Testis (tissue), 3 donors: Measurements from ENCODE around the gene LMAN1. TPM values are rescaled to one million over a fixed set of nuclear protein-coding genes. Genes with fewer than 3 reads are reported as not detected.

Experiments used
- DNase-seq: peaks from one replicate; pipeline ENCODE4 v3.0.0-alpha.2; 2019
- H3K27ac ChIP-seq, 2 donors: fragments of 200-600 bp; sonication (generic); one replicate each; pipeline ENCODE4 v1.5.1; 2019
- H3K27me3 ChIP-seq: fragments of 200-600 bp; sonication (generic); one replicate; pipeline ENCODE4 v1.5.1; 2019
- H3K36me3 ChIP-seq: fragments of 200-600 bp; sonication (generic); one replicate; pipeline ENCODE4 v1.5.1; 2017; ENCODE audit warnings: low read depth; ENCODE audit errors: missing control alignments
- H3K4me1 ChIP-seq: fragments of 200-600 bp; sonication (generic); one replicate; pipeline ENCODE4 v1.5.1; 2019
- H3K4me3 ChIP-seq, 2 donors: fragments of 200-600 bp; sonication (generic); one replicate each; pipeline ENCODE4 v1.5.1; 2017 to 2019
- H3K9me3 ChIP-seq: fragments of 200-600 bp; sonication (generic); one replicate; pipeline ENCODE4 v1.5.1; 2017
- POLR2A ChIP-seq: fragments of 450-650 bp; IDR thresholded peaks from one replicate; pipeline ENCODE4 v1.6.1; 2017; ENCODE audit warnings: antibody characterized with exemption, mild to moderate bottlenecking, moderate library complexity
- WGBS, 2 donors: methylation state at CpG; one replicate each; pipeline ENCODE4 v1.1.5; 2018; 5-methylcytosine and 5-hydroxymethylcytosine counted together
- intact Hi-C: fragments of 100-400 bp; cut with DNase I; formaldehyde crosslinking; loops from one replicate; pipeline ENCODE4 v1.15.1; 2023; ENCODE audit warnings: low total_unique reads
- polyA plus RNA-seq: library from polyadenylated mRNA; stranded (reverse); fragments of 350-450 nt; fragmentation: Illumina TruSeq; extraction: RNeasy Lipid Tissue Mini Kit (QIAGEN cat#74804); gene quantifications from one replicate; pipeline ENCODE4 v1.2.3, GENCODE V29; 2014; ENCODE audit warnings: low read depth, low replicate concordance; ENCODE audit not compliant: insufficient read depth
- total RNA-seq, 2 donors: library from RNA; depleted of rRNA; stranded (reverse); fragments of >200 nt; gene quantifications; one replicate each; pipeline ENCODE4 v1.2.3, GENCODE V29; 2016
- TF ChIP-seq, protein P1 (sequence below), 3 experiments: fragments of 450-650 bp in 2 of 3; fragments of 200-600 bp in 1 of 3; sonication (generic) in 1 of 3; IDR thresholded peaks; one replicate each; pipeline ENCODE4 v1.5.1; 2016 to 2019; ENCODE audit warnings: antibody characterized with exemption in 3 of 3, mild to moderate bottlenecking in 2 of 3, moderate library complexity in 1 of 3

Gene LMAN1
- total and polyA plus RNA-seq, 3 donors from 2014 or later: 35.3 to 98.9 (median 72.9) TPM

DNA sequence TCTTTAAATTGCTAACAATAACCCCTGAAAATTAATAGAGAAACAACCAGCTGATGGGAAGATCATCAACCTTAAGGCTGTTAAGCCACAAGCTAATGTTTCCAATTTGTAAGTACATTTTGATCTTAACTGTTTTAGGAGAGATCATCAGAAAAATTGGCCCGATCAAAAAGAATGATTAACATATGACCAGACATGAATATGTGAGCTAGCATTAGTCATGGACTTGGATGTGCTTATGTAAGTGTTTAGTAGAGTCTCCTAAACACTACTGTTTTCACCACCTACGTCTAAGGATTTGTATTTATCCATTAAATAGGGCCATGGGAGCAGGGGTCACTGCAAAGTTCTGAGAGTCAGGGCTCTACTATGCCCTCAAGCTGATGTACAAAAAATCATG, 4.3 kb downstream of the LMAN1 start:
- no peak overlapping the region for H3K4me3 ChIP-seq
- intact Hi-C loops: no loop called here
- WGBS, 2 donors: 82 to 87% methylated on average over 2 of the region's 2 CpGs
- H3K9me3 ChIP-seq: no peaks in the 10 kb centered on the region
- no peak for DNase-seq
- H3K4me1 ChIP-seq: peaks cover 13% of the 10 kb centered on the region
- no peaks in the 10 kb centered on the region for H3K36me3 ChIP-seq
- no peak for TF ChIP-seq POLR2A
- TF ChIP-seq, protein P1, sequence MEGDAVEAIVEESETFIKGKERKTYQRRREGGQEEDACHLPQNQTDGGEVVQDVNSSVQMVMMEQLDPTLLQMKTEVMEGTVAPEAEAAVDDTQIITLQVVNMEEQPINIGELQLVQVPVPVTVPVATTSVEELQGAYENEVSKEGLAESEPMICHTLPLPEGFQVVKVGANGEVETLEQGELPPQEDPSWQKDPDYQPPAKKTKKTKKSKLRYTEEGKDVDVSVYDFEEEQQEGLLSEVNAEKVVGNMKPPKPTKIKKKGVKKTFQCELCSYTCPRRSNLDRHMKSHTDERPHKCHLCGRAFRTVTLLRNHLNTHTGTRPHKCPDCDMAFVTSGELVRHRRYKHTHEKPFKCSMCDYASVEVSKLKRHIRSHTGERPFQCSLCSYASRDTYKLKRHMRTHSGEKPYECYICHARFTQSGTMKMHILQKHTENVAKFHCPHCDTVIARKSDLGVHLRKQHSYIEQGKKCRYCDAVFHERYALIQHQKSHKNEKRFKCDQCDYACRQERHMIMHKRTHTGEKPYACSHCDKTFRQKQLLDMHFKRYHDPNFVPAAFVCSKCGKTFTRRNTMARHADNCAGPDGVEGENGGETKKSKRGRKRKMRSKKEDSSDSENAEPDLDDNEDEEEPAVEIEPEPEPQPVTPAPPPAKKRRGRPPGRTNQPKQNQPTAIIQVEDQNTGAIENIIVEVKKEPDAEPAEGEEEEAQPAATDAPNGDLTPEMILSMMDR (IDR thresholded peaks at IDR 0.05): no peak
- no peaks in the 10 kb centered on the region for H3K27me3 ChIP-seq
- no peak overlapping the region for H3K27ac ChIP-seq

DNA sequence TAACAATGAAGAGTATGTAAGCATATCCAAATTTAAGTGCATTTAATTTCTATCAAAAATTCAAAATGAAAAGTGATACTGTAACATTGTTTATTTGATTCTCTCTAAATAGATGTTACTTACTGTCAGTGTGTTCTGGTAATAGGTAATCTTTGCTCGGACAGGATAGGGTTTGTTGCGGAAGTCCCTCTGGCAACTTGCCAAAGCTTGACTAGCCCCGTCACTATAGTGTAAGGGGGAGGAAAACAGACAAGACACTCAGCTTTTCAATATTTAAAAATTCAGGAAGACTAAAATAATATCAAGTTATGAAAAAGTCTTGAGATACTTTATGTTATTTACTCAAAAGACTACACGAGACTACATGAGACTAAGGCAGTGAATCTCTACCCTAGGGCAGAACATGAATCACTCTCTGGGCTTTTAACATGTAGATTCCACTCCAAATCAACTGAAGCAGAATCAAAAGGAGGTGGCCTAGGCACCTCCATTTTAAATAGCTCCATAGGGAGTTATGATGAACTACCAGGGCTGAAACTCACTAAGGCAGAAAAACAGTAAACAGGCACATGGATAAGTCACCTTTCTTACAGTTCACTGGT, 5.9 kb downstream of the LMAN1 start:
- intact Hi-C loops: no loop called here
- Histone ChIP-seq H3K27me3 (no peaks in the 10 kb centered on the region), H3K4me3 (no peak overlapping the region), H3K9me3 (no peaks in the 10 kb centered on the region), H3K27ac (no peak overlapping the region), H3K36me3 (no peaks in the 10 kb centered on the region), H3K4me1 (peaks cover 13% of the 10 kb centered on the region)
- no peak for TF ChIP-seq POLR2A
- TF ChIP-seq, protein P1 (IDR thresholded peaks at IDR 0.05): no peak
- 70 to 78% methylated on average over 4 of the region's 4 CpGs for WGBS, 2 donors
- DNase-seq: no peak

DNA sequence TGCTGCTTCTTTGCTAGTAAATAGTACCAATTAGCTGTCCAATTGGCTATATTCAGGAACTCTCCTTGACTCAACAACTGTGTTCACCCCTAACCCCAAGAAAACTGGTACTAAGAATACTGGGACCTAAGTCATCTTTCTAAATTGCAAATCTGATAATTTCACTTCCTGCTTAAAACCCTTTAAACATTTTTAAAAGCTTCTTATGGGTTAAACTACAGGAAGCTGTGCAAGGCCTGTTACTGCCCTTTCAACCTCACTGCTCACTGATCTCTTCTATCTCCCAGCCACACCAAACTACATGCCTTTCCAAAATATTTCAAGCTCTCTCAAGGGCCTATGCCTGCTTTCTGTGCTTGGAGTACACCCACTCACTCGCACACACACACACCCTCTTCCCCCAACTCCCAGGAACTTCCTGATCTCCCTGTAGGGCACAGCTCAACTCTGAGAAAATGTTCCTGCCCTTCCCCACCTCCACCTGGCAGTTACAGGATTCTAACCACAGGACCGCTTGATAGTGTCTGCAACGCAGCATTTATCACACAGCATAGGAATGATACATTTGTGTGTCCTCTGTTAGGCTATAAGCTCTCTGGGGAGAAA, 6.7 kb downstream of the LMAN1 start:
- TF ChIP-seq, protein P1 (IDR thresholded peaks at IDR 0.05): no peak
- TF ChIP-seq POLR2A: no peak
- no peak overlapping the region for H3K27ac ChIP-seq
- intact Hi-C loops: no loop called here

DNA sequence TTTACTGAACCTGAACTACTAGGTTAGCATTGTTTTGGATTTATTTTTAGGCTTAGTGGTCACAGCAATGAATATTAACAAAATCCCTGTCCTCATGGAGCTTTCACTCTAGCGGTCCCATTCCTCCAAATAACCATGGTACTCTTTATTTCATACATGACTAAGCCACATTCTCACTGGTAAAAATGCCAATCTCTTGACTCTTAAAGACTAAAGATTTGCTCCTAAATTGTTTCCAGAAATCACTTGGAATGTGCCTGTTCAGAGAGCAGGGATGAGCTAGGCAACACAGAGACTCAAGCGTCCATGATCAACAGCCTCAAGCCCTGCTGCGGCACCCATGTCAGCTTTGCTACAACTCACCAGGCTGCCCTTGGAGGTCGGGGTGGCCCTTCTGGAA, 13.5 kb downstream of the LMAN1 start:
- WGBS, 2 donors: 97 to 99% methylated on average over 4 of the region's 4 CpGs
- DNase-seq: no peak
- Histone ChIP-seq H3K27ac (no peak overlapping the region), H3K27me3 (no peaks in the 10 kb centered on the region), H3K4me3 (no peak overlapping the region), H3K36me3 (no peaks in the 10 kb centered on the region), H3K4me1 (no peaks in the 10 kb centered on the region), H3K9me3 (no peaks in the 10 kb centered on the region)
- intact Hi-C loops: no loop called here
- TF ChIP-seq, protein P1 (IDR thresholded peaks at IDR 0.05): no peak
- no peak for TF ChIP-seq POLR2A

More for the DNA sequence above, 6.7 kb downstream of the LMAN1 start:
- WGBS, 2 donors: 86 to 89% methylated on average over 3 of the region's 3 CpGs
- peaks cover 9% of the 10 kb centered on the region for H3K4me1 ChIP-seq
- DNase-seq: no peak
- no peaks in the 10 kb centered on the region for H3K36me3 ChIP-seq
- no peak overlapping the region for H3K4me3 ChIP-seq
- no peaks in the 10 kb centered on the region for H3K9me3 ChIP-seq
- H3K27me3 ChIP-seq: no peaks in the 10 kb centered on the region

DNA sequence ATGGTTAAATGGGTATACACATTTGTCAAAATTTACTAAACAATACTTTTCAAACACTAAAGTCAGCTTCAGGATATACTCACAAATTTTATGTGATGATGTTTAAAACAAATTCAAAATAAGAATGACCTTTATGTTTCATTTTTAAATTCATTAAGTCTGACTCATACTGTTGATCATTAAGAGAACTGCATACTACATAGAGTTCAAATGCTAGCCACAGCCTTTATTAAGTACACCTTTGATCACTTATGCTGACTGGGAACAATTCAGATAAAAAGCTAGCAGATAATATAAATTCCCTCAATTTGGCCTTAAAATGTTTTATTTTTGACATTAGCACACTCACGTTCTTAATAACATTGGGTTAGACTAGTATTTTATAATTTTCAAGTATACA, 14.1 kb downstream of the LMAN1 start:
- H3K9me3 ChIP-seq: no peaks in the 10 kb centered on the region
- H3K27ac ChIP-seq: no peak overlapping the region
- H3K4me3 ChIP-seq: no peak overlapping the region
- TF ChIP-seq, protein P1 (IDR thresholded peaks at IDR 0.05): no peak
- no peak for TF ChIP-seq POLR2A
- no peak for DNase-seq
- no peaks in the 10 kb centered on the region for H3K36me3 ChIP-seq
- WGBS, 2 donors: 0 to 45% methylated on average over 1 of the region's 1 CpG
- H3K4me1 ChIP-seq: no peaks in the 10 kb centered on the region
- no peaks in the 10 kb centered on the region for H3K27me3 ChIP-seq
- intact Hi-C loops: no loop called here
